Ovary (tissue), 9 donors: ENCODE measurements around the gene CD276. TPM values are rescaled to one million over a fixed set of nuclear protein-coding genes. Genes with fewer than 3 reads are reported as not detected.

Experiments
- DNase-seq, 5 donors: peaks; one replicate each; pipeline ENCODE4 v3.0.0-alpha.2; 2019 to 2020
- H3K27ac ChIP-seq, 2 donors: fragments of 200-600 bp; one replicate each; pipeline versions ENCODE4 v1.5.1 to v1.8.0; 2019 to 2022
- H3K27me3 ChIP-seq: fragments of 200-600 bp; one replicate; pipeline ENCODE4 v1.8.0; 2022
- H3K36me3 ChIP-seq: fragments of 200-600 bp; sonication (generic); one replicate; pipeline ENCODE4 v1.5.1; 2019
- H3K4me1 ChIP-seq: one replicate; pipeline ENCODE4 v1.8.1; 2013; ENCODE audit warnings: mild to moderate bottlenecking, moderate library complexity; ENCODE audit not compliant: insufficient read depth
- H3K4me3 ChIP-seq: fragments of 200-600 bp; sonication (generic); one replicate; pipeline ENCODE4 v1.5.1; 2017
- H3K9me3 ChIP-seq, 2 donors: fragments of 200-600 bp in 1 of 2; sonication (generic) in 1 of 2; one replicate each; pipeline versions ENCODE4 v1.5.1 to v1.8.1; 2013 to 2019; ENCODE audit warnings: mild to moderate bottlenecking in 1 of 2, moderate library complexity in 1 of 2
- CTCF ChIP-seq, 3 donors: fragments of 450-650 bp in 2 of 3; fragments of 200-600 bp in 1 of 3; IDR thresholded peaks; one replicate each; pipeline versions ENCODE4 v1.5.1 to v1.8.0; 2016 to 2022; ENCODE audit warnings: antibody characterized with exemption in 3 of 3, mild to moderate bottlenecking in 1 of 3
- EP300 ChIP-seq: sonication (generic); formaldehyde crosslinking; IDR thresholded peaks from one replicate; pipeline ENCODE4 v1.6.1; 2017; ENCODE audit warnings: antibody characterized with exemption
- POLR2A ChIP-seq: fragments of 450-650 bp; IDR thresholded peaks from one replicate; pipeline ENCODE4 v1.6.1; 2017; ENCODE audit warnings: antibody characterized with exemption, mild to moderate bottlenecking, moderate library complexity
- WGBS, 3 donors: extraction: QIAGEN DNeasy Blood & Tissue Kit in 1 of 3; methylation state at CpG; one replicate each; pipeline versions ENCODE4 v1.1.5 to v1.1.7; 2013 to 2017; 5-methylcytosine and 5-hydroxymethylcytosine counted together
- intact Hi-C, 4 donors: fragments of 100-400 bp; cut with DNase I; formaldehyde crosslinking; loops; one replicate each; pipeline versions ENCODE4 v1.11.0 to v1.15.1; 2022 to 2023
- polyA plus RNA-seq, 2 donors: library from polyadenylated mRNA; stranded (reverse); fragments of 200-250 nt in 1 of 2; fragments of 350-450 nt in 1 of 2; fragmentation: Illumina TruSeq in 1 of 2; extraction: RNeasy Lipid Tissue Mini Kit (QIAGEN cat#74804) in 1 of 2; gene quantifications; one replicate each; pipeline ENCODE4 v1.2.3, GENCODE V29; 2013 to 2014
- total RNA-seq, 7 donors: library from RNA; depleted of rRNA in 2 of 7; stranded (reverse); fragments of >200 nt in 2 of 7; fragmentation: NEBNext Ultra II Directional in 3 of 7; extraction: Animal tissue kit (Norgen Biotek cat#: 25700) in 3 of 7; gene quantifications; one replicate each; pipeline versions ENCODE4 v1.1.0 to v1.2.4, GENCODE V29; 2016 to 2023
- donor health status: DM: no; HTN: no; CAD: no; lungs with moderate emphysema.
- donor health status: DM: no; HTN: no; CAD: no.
- donor health status: Bipolar disorder and iron deficiency.
- donor health status: DM: yes; HTN: yes; CAD: no.
- donor health status: DM: no; HTN: no; CAD: no.
- donor health status: DM: yes; HTN: yes; CAD: no.

Gene CD276
- total and polyA plus RNA-seq, 9 donors = 22.5 to 69.2 (median 53.7) TPM

- Histone ChIP-seq H3K36me3 (no peaks in the 10 kb centered on the region), H3K9me3 (no peaks in the 10 kb centered on the region), H3K4me1 (no peaks in the 10 kb centered on the region), H3K4me3 (no peak overlapping the region), H3K27me3 (no peaks in the 10 kb centered on the region), H3K27ac (no peak overlapping the region)
- intact Hi-C loops = no loop called here
- 68 to 85% (median 76%) methylated on average over 2 of the region's 2 CpGs for WGBS, 3 donors
- no peak for DNase-seq
- TF ChIP-seq POLR2A (no peak), EP300 (no peak), CTCF (IDR thresholded peaks at IDR 0.05) (no peak)
These were observed 36.2 kb upstream of the CD276 start for GRCh38 chr15:73648014-73648295.

GRCh38 chr15:73650416-73651126 is 33.6 kb upstream of the CD276 start:
- 75 to 81% (median 80%) methylated on average over 3 of the region's 3 CpGs for WGBS, 3 donors

GRCh38 chr15:73654659-73655058 is 29.5 kb upstream of the CD276 start:
- Histone ChIP-seq H3K4me1 (no peaks in the 10 kb centered on the region), H3K4me3 (no peak overlapping the region), H3K9me3 (no peaks in the 10 kb centered on the region), H3K36me3 (no peaks in the 10 kb centered on the region), H3K27me3 (no peaks in the 10 kb centered on the region), H3K27ac (no peak overlapping the region)
- DNase-seq = no peak
- 32 to 34% (median 33%) methylated on average over 3 of the region's 3 CpGs for WGBS, 3 donors
- TF ChIP-seq EP300 (no peak), CTCF (IDR thresholded peaks at IDR 0.05) (no peak), POLR2A (no peak)
- intact Hi-C loops = no loop called here

More at GRCh38 chr15:73650416-73651126, 33.6 kb upstream of the CD276 start:
- no peak for DNase-seq
- H3K27ac ChIP-seq = no peak overlapping the region
- H3K4me3 ChIP-seq = no peak overlapping the region
- H3K27me3 ChIP-seq = no peaks in the 10 kb centered on the region
- no peaks in the 10 kb centered on the region for H3K36me3 ChIP-seq
- no peaks in the 10 kb centered on the region for H3K4me1 ChIP-seq
- TF ChIP-seq POLR2A (no peak), CTCF (IDR thresholded peaks at IDR 0.05) (no peak), EP300 (no peak)
- H3K9me3 ChIP-seq = no peaks in the 10 kb centered on the region
- intact Hi-C loops = no loop called here

- H3K4me3 ChIP-seq = no peak overlapping the region
- TF ChIP-seq POLR2A = no peak
- no peak for TF ChIP-seq CTCF (IDR thresholded peaks at IDR 0.05)
- no peak for TF ChIP-seq EP300
- intact Hi-C loops = no loop called here
- no peaks in the 10 kb centered on the region for H3K9me3 ChIP-seq
- H3K4me1 ChIP-seq = no peaks in the 10 kb centered on the region
- no peaks in the 10 kb centered on the region for H3K27me3 ChIP-seq
- 27 to 38% (median 32%) methylated on average over 2 of the region's 2 CpGs for WGBS, 3 donors
- H3K36me3 ChIP-seq = no peaks in the 10 kb centered on the region
- no peak overlapping the region for H3K27ac ChIP-seq
- DNase-seq = no peak
These were observed 28.5 kb upstream of the CD276 start for GRCh38 chr15:73655724-73656123.
